Hepatocyte (in vitro differentiated cells): ENCODE results near the gene KANK4. TPM values are rescaled to one million over a fixed set of nuclear protein-coding genes. Genes with fewer than 3 reads are reported as not detected.
"Not testable (repeated sequence)": the region's sequence is repeated elsewhere in the genome, so short reads cannot be mapped to it uniquely, and the experiment has no call there.

Experiments
- DNase-seq: peaks from one replicate; pipeline ENCODE4 v3.0.0-alpha.2; 2016; ENCODE audit warnings: low spot score
- H2AFZ ChIP-seq: fragments of 200-600 bp; sonication (generic); 2 replicates; pipeline ENCODE4 v1.6.0; 2016; ENCODE audit warnings: antibody characterized with exemption, mild to moderate bottlenecking
- H3K27ac ChIP-seq: fragments of 200-600 bp; sonication (generic); 2 replicates; pipeline ENCODE4 v1.5.1; 2016; ENCODE audit warnings: mild to moderate bottlenecking
- H3K27me3 ChIP-seq: fragments of 200-600 bp; sonication (generic); 2 replicates; pipeline ENCODE4 v1.6.1; 2016
- H3K36me3 ChIP-seq: fragments of 200-600 bp; sonication (generic); replicated peaks from 2 replicates; pipeline ENCODE4 v1.5.1; 2016; ENCODE audit warnings: low read depth; ENCODE audit not compliant: insufficient read depth
- H3K4me1 ChIP-seq: fragments of 200-600 bp; sonication (generic); 2 replicates; pipeline ENCODE4 v1.5.1; 2016; ENCODE audit warnings: mild to moderate bottlenecking, moderate library complexity; ENCODE audit not compliant: insufficient read depth
- H3K4me2 ChIP-seq: fragments of 200-600 bp; sonication (generic); 2 replicates; pipeline ENCODE4 v1.6.0; 2016
- H3K4me3 ChIP-seq: fragments of 200-600 bp; sonication (generic); 2 replicates; pipeline ENCODE4 v1.5.1; 2016; ENCODE audit warnings: mild to moderate bottlenecking
- H3K79me2 ChIP-seq: fragments of 200-600 bp; sonication (generic); 2 replicates; pipeline ENCODE4 v1.6.0; 2017; ENCODE audit warnings: mild to moderate bottlenecking
- H3K9me2 ChIP-seq: fragments of 200-600 bp; sonication (generic); replicated peaks from 2 replicates; pipeline ENCODE4 v1.6.0; 2017; ENCODE audit warnings: mild to moderate bottlenecking; ENCODE audit not compliant: insufficient read depth
- H3K9me3 ChIP-seq: fragments of 200-600 bp; sonication (generic); 2 replicates; pipeline ENCODE4 v1.5.1; 2016; ENCODE audit warnings: low read depth, mild to moderate bottlenecking
- H4K20me1 ChIP-seq: fragments of 200-600 bp; sonication (generic); 2 replicates; pipeline ENCODE4 v1.6.0; 2016; ENCODE audit warnings: mild to moderate bottlenecking; ENCODE audit not compliant: insufficient read depth, poor library complexity, severe bottlenecking
- EZH2 ChIP-seq: fragments of 200-600 bp; sonication (generic); IDR thresholded peaks from 2 replicates; pipeline ENCODE4 v1.6.1; 2016; ENCODE audit warnings: antibody characterized with exemption, mild to moderate bottlenecking, borderline replicate concordance
- EZH2phosphoT487 ChIP-seq: fragments of 200-600 bp; sonication (generic); IDR thresholded peaks from one replicate; pipeline ENCODE4 v1.6.1; 2018; ENCODE audit warnings: antibody characterized with exemption, mild to moderate bottlenecking, low read depth, moderate library complexity; ENCODE audit not compliant: unreplicated experiment, severe bottlenecking
- WGBS: methylation state at CpG from one replicate; pipeline ENCODE4 v1.1.6; 2016; ENCODE audit warnings: low lambda C conversion rate; ENCODE audit errors: missing lambda C conversion rate; 5-methylcytosine and 5-hydroxymethylcytosine counted together
- polyA plus RNA-seq: library from polyadenylated mRNA; unstranded; fragments of >200 nt; fragmentation: Nextera tagmentation; extraction: Ambion mirVana; gene quantifications from 2 replicates; pipeline ENCODE4 v1.2.1, GENCODE V29; 2016
- total RNA-seq: library from RNA; depleted of rRNA; stranded (reverse); fragments of >200 nt; gene quantifications from 2 replicates; pipeline ENCODE4 v1.2.3, GENCODE V29; 2014
- TF ChIP-seq, protein P1 (sequence below): fragments of 200-600 bp; sonication (generic); IDR thresholded peaks from 2 replicates; pipeline ENCODE4 v1.5.1; 2016; ENCODE audit warnings: antibody characterized with exemption, mild to moderate bottlenecking; ENCODE audit not compliant: poor library complexity

The KANK4 gene
- total and polyA plus RNA-seq, 2 experiments from 2014 or later = 6.0 to 7.7 TPM

DNA sequence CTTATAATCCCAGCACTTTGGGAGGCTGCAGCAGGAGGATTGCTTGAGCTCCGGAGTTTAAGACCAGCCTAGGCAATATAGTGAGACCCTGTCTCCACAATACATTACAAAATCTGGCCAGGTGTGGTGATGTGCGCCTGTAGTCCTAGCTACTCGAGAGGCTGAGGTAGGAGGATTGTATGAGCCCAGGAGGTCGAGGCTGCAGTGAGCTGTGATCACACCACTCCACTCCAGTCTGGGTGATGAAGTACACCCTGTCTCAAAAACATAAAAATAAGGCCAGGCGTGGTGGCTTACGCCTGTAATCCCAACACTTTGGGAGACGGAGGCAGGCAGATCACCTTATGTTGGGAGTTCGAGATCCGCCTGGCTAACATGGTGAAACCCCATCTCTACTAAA is 96.9 kb downstream of the KANK4 start:
- H3K4me2 ChIP-seq = no peak overlapping the region
- H3K36me3 ChIP-seq = no peaks in the 10 kb centered on the region
- no peaks in the 10 kb centered on the region for H4K20me1 ChIP-seq
- no peak overlapping the region for H3K4me3 ChIP-seq
- no peaks in the 10 kb centered on the region for H3K9me2 ChIP-seq
- no peaks in the 10 kb centered on the region for H3K9me3 ChIP-seq
- H3K4me1 ChIP-seq = no peaks in the 10 kb centered on the region
- no peaks in the 10 kb centered on the region for H3K27me3 ChIP-seq
- no peak for DNase-seq
- TF ChIP-seq, protein P1, sequence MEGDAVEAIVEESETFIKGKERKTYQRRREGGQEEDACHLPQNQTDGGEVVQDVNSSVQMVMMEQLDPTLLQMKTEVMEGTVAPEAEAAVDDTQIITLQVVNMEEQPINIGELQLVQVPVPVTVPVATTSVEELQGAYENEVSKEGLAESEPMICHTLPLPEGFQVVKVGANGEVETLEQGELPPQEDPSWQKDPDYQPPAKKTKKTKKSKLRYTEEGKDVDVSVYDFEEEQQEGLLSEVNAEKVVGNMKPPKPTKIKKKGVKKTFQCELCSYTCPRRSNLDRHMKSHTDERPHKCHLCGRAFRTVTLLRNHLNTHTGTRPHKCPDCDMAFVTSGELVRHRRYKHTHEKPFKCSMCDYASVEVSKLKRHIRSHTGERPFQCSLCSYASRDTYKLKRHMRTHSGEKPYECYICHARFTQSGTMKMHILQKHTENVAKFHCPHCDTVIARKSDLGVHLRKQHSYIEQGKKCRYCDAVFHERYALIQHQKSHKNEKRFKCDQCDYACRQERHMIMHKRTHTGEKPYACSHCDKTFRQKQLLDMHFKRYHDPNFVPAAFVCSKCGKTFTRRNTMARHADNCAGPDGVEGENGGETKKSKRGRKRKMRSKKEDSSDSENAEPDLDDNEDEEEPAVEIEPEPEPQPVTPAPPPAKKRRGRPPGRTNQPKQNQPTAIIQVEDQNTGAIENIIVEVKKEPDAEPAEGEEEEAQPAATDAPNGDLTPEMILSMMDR = no peak
- no peak for TF ChIP-seq EZH2phosphoT487
- no peak for TF ChIP-seq EZH2
- no peak overlapping the region for H3K27ac ChIP-seq
- H2AFZ ChIP-seq = no peak overlapping the region
- no peaks in the 10 kb centered on the region for H3K79me2 ChIP-seq
- WGBS = 99% methylated on average over 9 of the region's 9 CpGs

DNA sequence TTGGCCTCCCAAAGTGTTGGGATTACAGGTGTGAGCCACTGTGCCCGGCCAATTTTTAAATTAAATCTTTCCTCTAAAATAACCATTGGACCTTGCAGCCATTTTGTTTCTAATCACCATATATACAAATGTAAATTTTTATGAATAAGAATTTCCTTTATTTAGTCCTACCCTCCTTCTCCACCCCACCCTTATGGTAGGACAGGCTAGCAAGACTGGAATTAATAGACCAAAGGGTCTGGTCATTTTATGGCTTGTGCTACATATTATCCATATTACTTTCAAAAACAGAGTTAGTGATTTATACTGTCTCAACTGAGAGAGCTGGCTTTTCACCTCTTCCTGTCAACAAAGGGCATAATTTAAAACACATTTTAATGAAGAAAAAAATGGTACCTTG is 98.1 kb downstream of the KANK4 start:
- Histone ChIP-seq H3K4me3 (no peak overlapping the region), H3K4me1 (no peaks in the 10 kb centered on the region), H3K36me3 (no peaks in the 10 kb centered on the region), H3K79me2 (no peaks in the 10 kb centered on the region), H3K27me3 (no peaks in the 10 kb centered on the region), H2AFZ (no peak overlapping the region), H3K4me2 (no peak overlapping the region), H3K9me3 (no peaks in the 10 kb centered on the region), H4K20me1 (no peaks in the 10 kb centered on the region), H3K27ac (no peak overlapping the region), H3K9me2 (no peaks in the 10 kb centered on the region)
- DNase-seq = no peak
- WGBS = 100% methylated on average over 1 of the region's 1 CpG
- TF ChIP-seq EZH2 = no peak
- TF ChIP-seq, protein P1 = no peak

DNA sequence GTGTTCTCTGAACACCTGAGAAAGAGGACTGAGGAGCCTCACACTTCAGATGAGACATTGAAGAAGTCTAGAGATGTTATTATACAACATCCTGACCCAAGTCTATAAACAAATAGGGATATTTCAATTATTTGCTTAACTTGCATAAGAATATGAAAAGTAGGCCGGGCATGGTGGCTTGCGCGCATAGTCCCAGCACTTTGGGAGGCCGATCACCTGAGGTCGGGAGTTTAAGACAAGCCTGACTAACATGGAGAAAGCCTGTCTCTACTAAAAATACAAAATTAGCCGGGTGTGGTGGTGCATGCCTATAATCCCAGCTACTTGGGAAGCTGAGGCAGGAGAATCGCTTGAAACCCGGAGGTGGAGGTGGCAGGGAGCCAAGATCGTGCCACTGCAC is 98.8 kb downstream of the KANK4 start:
- H3K27ac ChIP-seq, H3K36me3 ChIP-seq, H3K4me3 ChIP-seq, DNase-seq, H2AFZ ChIP-seq, H3K27me3 ChIP-seq, H3K79me2 ChIP-seq, H3K4me2 ChIP-seq, H3K4me1 ChIP-seq, H4K20me1 ChIP-seq, H3K9me3 ChIP-seq, H3K9me2 ChIP-seq: not testable (repeated sequence)
- WGBS = 83% methylated on average over 9 of the region's 9 CpGs

DNA sequence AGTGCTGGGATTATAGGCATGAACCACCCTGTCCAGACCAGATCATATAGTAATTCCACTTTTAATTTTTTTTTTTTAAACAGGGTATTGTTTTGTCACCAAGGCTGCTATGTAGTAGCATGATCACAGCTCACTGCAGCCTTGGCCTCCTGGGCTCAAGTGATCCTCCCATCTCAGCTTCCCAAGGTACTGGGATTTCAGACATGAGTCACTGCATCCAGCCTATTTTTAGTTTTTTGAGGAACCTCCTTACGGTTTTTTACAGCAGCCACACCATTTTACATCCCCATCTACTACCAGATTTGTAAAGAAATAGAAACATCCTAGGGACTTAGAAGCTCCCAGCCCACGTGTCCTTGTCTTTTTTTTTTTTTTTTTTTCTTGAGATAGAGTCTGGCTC is 100.6 kb downstream of the KANK4 start:
- no peak overlapping the region for H2AFZ ChIP-seq
- H3K4me2 ChIP-seq = no peak overlapping the region
- WGBS = 88% methylated on average over 2 of the region's 2 CpGs
- DNase-seq = no peak
- no peaks in the 10 kb centered on the region for H3K79me2 ChIP-seq
- H3K9me3 ChIP-seq = no peaks in the 10 kb centered on the region
- H3K27me3 ChIP-seq = no peaks in the 10 kb centered on the region
- TF ChIP-seq EZH2 (no peak), EZH2phosphoT487 (no peak)
- TF ChIP-seq, protein P1 = no peak
- H3K4me3 ChIP-seq = no peak overlapping the region
- H3K9me2 ChIP-seq = no peaks in the 10 kb centered on the region
- H3K27ac ChIP-seq = no peak overlapping the region
- no peaks in the 10 kb centered on the region for H4K20me1 ChIP-seq
- no peaks in the 10 kb centered on the region for H3K4me1 ChIP-seq
- no peaks in the 10 kb centered on the region for H3K36me3 ChIP-seq
